Lung (tissue), 12 donors: Measurements from ENCODE around the gene KRTAP10-11. TPM values are rescaled to one million over a fixed set of nuclear protein-coding genes. Genes with fewer than 3 reads are reported as not detected.

Experiments
- ATAC-seq: fragments of 200-7000 bp; cut with Tn5 transposase; one replicate; pipeline ENCODE4 v1.9.1; 2020; ENCODE audit warnings: moderate number of reproducible peaks; ENCODE audit not compliant: insufficient read depth, low FRiP score
- DNase-seq, 3 donors: peaks; one replicate each; pipeline ENCODE4 v3.0.0-alpha.2; 2013 to 2017
- H3K27ac ChIP-seq, 2 donors: one replicate each; pipeline ENCODE4 v1.5.1; 2013; ENCODE audit warnings: mild to moderate bottlenecking in 2 of 2, moderate library complexity in 2 of 2, control low read depth in 1 of 2, inconsistent platforms in 1 of 2, low read depth in 1 of 2, low read length in 1 of 2
- H3K27me3 ChIP-seq, 3 donors: one replicate each; pipeline ENCODE4 v1.5.1; 2013; ENCODE audit warnings: low read length in 2 of 3; ENCODE audit not compliant: control insufficient read depth in 3 of 3, insufficient read depth in 3 of 3
- H3K36me3 ChIP-seq, 4 donors: one replicate each; pipeline ENCODE4 v1.5.1; 2013; ENCODE audit warnings: low read length in 4 of 4, mild to moderate bottlenecking in 1 of 4, moderate library complexity in 1 of 4; ENCODE audit not compliant: control insufficient read depth in 4 of 4, insufficient read depth in 4 of 4
- H3K4me1 ChIP-seq, 5 donors: one replicate each; pipeline ENCODE4 v1.5.1; 2013; ENCODE audit warnings: low read length in 5 of 5, mild to moderate bottlenecking in 2 of 5, moderate library complexity in 1 of 5; ENCODE audit not compliant: control insufficient read depth in 5 of 5, insufficient read depth in 5 of 5
- H3K4me3 ChIP-seq: one replicate; pipeline ENCODE4 v1.5.1; 2013; ENCODE audit warnings: mild to moderate bottlenecking, control low read depth, moderate library complexity
- H3K9ac ChIP-seq, 2 donors: one replicate each; pipeline ENCODE4 v1.5.1; 2013; ENCODE audit warnings: low read length in 2 of 2, control low read depth in 1 of 2; ENCODE audit not compliant: insufficient read depth in 1 of 2
- H3K9me3 ChIP-seq, 4 donors: one replicate each; pipeline ENCODE4 v1.5.1; 2013; ENCODE audit warnings: low read length in 3 of 4, mild to moderate bottlenecking in 1 of 4, moderate library complexity in 1 of 4; ENCODE audit not compliant: control insufficient read depth in 4 of 4, insufficient read depth in 3 of 4
- WGBS, 2 donors: extraction: QIAGEN DNeasy Blood & Tissue Kit; methylation state at CpG; one replicate each; pipeline ENCODE4 v1.1.7; 2013; 5-methylcytosine and 5-hydroxymethylcytosine counted together
- polyA plus RNA-seq, 2 donors: library from polyadenylated mRNA; stranded (reverse); fragments of 200-250 nt; gene quantifications; one replicate each; pipeline ENCODE4 v1.2.1, GENCODE V29; 2013
- total RNA-seq, 2 donors: library from RNA; depleted of rRNA in 1 of 2; stranded (reverse); fragments of >200 nt in 1 of 2; gene quantifications; one replicate each; pipeline ENCODE4 v1.2.1, GENCODE V29; 2014 to 2021
- TF ChIP-seq, protein P1 (sequence below): IDR thresholded peaks from 2 replicates; pipeline ENCODE4 v1.5.1; 2012; ENCODE audit warnings: mild to moderate bottlenecking; ENCODE audit errors: control extremely low read depth, extremely low read depth
- donor health status: control.
- donor health status: control.
- donor health status: Bipolar disorder and iron deficiency.
- donor health status: healthy.
- donor health status: DM: yes; HTN: yes; CAD: no.

Gene KRTAP10-11
- total and polyA plus RNA-seq, 4 donors = not detected

GRCh38 chr21:44670642-44671432, 24.6 kb downstream of the KRTAP10-11 start:
- H3K27me3 ChIP-seq = no peaks in the 10 kb centered on the region
- no peak overlapping the region for H3K27ac ChIP-seq
- H3K4me3 ChIP-seq = no peak overlapping the region
- H3K4me1 ChIP-seq = no peaks in the 10 kb centered on the region
- no peak for DNase-seq
- H3K9me3 ChIP-seq = peaks cover 0 to 10% (median 5%) of the 10 kb centered on the region in 4 donors
- no peak for ATAC-seq
- TF ChIP-seq, protein P1, sequence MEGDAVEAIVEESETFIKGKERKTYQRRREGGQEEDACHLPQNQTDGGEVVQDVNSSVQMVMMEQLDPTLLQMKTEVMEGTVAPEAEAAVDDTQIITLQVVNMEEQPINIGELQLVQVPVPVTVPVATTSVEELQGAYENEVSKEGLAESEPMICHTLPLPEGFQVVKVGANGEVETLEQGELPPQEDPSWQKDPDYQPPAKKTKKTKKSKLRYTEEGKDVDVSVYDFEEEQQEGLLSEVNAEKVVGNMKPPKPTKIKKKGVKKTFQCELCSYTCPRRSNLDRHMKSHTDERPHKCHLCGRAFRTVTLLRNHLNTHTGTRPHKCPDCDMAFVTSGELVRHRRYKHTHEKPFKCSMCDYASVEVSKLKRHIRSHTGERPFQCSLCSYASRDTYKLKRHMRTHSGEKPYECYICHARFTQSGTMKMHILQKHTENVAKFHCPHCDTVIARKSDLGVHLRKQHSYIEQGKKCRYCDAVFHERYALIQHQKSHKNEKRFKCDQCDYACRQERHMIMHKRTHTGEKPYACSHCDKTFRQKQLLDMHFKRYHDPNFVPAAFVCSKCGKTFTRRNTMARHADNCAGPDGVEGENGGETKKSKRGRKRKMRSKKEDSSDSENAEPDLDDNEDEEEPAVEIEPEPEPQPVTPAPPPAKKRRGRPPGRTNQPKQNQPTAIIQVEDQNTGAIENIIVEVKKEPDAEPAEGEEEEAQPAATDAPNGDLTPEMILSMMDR = no peak
- WGBS, 2 donors = 69 to 70% methylated on average over 3 of the region's 3 CpGs
- no peak overlapping the region for H3K9ac ChIP-seq
- H3K36me3 ChIP-seq = no peaks in the 10 kb centered on the region

GRCh38 chr21:44671911-44672310, 25.7 kb downstream of the KRTAP10-11 start:
- DNase-seq = no peak
- Histone ChIP-seq H3K4me3 (no peak overlapping the region), H3K9ac (no peak overlapping the region), H3K27me3 (no peaks in the 10 kb centered on the region), H3K36me3 (no peaks in the 10 kb centered on the region), H3K27ac (no peak overlapping the region), H3K4me1 (no peaks in the 10 kb centered on the region), H3K9me3 (peaks cover 0 to 10% (median 5%) of the 10 kb centered on the region in 4 donors)
- 85 to 93% methylated on average over 1 of the region's 1 CpG for WGBS, 2 donors
- TF ChIP-seq, protein P1 = no peak
- no peak for ATAC-seq

DNA sequence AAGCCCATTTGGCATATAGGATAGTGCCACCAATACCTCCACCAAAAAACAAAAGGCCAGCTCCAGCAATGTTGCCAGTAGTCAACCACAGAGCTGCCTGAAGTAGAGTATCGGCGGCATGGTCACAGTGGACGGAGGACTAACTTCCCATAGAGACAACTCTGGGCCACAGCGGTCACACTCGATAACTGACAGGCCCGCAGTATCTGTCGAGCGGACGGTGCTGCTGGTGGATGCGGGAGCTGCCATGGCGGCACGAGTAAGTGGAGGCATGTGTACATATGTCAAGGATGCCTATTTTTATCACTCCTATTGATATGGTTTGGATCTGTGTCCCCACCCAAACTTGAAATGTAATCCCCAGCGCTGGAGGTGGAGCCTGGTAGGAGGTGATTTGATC, 31.7 kb downstream of the KRTAP10-11 start:
- Histone ChIP-seq H3K4me3 (no peak overlapping the region), H3K36me3 (no peaks in the 10 kb centered on the region), H3K9ac (no peak overlapping the region), H3K27ac (no peak overlapping the region), H3K4me1 (no peaks in the 10 kb centered on the region), H3K9me3 (peaks cover 0 to 3% (median 1%) of the 10 kb centered on the region in 4 donors), H3K27me3 (no peaks in the 10 kb centered on the region)
- ATAC-seq (no peak), DNase-seq (no peak)
- WGBS, 2 donors = 91 to 93% methylated on average over 13 of the region's 13 CpGs
- TF ChIP-seq, protein P1 = no peak

- Histone ChIP-seq H3K9me3 (no peaks in the 10 kb centered on the region), H3K4me3 (no peak overlapping the region), H3K27me3 (peaks cover 0 to 3% (median 0%) of the 10 kb centered on the region in 3 donors), H3K9ac (no peak overlapping the region), H3K4me1 (no peaks in the 10 kb centered on the region), H3K27ac (no peak overlapping the region), H3K36me3 (no peaks in the 10 kb centered on the region)
- TF ChIP-seq, protein P1 = no peak
- WGBS, 2 donors = 82 to 83% methylated on average over 11 of the region's 11 CpGs
- ATAC-seq (no peak), DNase-seq (no peak)
Observed at GRCh38 chr21:44681152-44681551, 34.9 kb downstream of the KRTAP10-11 start.
